ENCODE measurements around the gene SERHL2.
"Not testable (repeated sequence)": the region's sequence is repeated elsewhere in the genome, so short reads cannot be mapped to it uniquely, and the experiment has no call there.

Gene SERHL2

DNA sequence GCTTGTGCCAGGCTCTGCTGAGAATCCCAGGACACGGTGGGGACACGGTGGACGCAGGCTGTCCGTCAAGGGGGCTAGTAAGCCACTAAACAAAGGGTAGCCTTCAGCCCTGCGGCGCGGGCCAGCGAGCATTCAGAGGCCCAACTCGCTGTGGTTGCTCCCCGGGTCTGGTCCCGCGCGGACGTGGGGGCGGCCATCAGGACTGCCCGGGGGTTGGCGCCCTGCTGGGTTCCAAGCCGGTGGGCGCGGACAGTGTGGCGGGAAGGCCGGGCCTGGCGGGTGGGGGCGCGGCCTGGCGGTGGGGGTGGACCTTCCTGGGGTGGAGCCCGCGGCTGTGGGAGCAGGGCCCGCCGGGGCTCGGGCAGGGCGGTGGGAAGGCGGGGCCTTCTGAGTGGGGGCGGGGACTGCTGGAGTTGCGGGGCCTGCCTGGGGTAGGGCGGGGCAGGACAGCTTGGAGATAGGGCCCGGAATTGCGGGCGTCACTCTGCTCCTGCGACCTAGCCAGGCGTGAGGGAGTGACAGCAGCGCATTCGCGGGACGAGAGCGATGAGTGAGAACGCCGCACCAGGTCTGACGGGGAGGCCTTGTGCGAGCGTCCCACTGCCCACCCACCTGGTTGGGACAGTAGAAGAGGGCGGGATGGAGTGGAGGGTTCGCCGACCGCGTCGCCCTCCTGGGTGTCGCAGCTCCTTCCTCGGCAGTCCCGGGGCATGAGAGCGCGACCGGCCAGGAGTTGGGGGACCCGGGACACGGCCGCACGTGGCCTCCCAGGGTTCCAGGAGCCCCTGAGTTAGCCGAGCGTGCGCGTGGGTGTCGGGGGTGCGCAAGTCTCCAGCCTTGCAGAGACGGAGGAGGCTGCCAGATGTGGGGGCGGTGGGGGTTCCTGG is at the start of gene SERHL2:
Gene SERHL2, plus strand, starts transcription at position 482 of the 887 bp plus-strand sequence. Its CDS starts 65 bp downstream, at position 547.
- DNase-seq (ENCODE audit: low read depth): peak; percentile 60

- not testable (repeated sequence) for DNase-seq (ENCODE audit: low read depth)
Observed at GRCh38 chr22:42508327-42508974, 45.3 kb upstream of the SERHL2 start.

- DNase-seq (ENCODE audit: low read depth): not testable (repeated sequence)
Observed at GRCh38 chr22:42508975-42509364, 44.8 kb upstream of the SERHL2 start.

GRCh38 chr22:42509548-42509947 is 44.2 kb upstream of the SERHL2 start:
- no peak for DNase-seq (ENCODE audit: low read depth)

GRCh38 chr22:42511401-42511891 is 42.3 kb upstream of the SERHL2 start:
- no peak for DNase-seq (ENCODE audit: low read depth)

- DNase-seq (ENCODE audit: low read depth): not testable (repeated sequence)
Observed at GRCh38 chr22:42512273-42512990, 41.3 kb upstream of the SERHL2 start.

- DNase-seq (ENCODE audit: low read depth): not testable (repeated sequence)
Observed at GRCh38 chr22:42514331-42514730, 39.4 kb upstream of the SERHL2 start.

DNA sequence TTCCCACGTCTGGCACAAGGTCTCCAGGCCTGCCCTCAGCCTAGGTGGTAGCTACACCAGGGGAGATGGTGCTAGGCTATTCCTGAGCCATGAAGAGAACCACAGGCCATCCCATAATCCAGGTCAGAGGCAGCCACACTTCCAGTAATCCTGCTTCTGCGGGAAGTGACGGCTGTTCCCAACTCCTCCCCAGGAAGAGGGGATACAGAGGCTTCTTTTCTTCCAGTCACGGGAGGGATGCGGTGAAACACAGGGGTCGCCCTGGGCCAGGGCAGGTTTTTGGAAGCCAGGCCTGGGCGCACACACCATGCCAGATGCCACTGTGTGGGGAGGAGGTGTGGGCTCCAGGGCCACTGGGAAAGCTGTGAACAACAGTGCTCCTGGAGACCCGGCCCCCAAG is 38.5 kb upstream of the SERHL2 start:
- DNase-seq (ENCODE audit: low read depth): not testable (repeated sequence)

DNA sequence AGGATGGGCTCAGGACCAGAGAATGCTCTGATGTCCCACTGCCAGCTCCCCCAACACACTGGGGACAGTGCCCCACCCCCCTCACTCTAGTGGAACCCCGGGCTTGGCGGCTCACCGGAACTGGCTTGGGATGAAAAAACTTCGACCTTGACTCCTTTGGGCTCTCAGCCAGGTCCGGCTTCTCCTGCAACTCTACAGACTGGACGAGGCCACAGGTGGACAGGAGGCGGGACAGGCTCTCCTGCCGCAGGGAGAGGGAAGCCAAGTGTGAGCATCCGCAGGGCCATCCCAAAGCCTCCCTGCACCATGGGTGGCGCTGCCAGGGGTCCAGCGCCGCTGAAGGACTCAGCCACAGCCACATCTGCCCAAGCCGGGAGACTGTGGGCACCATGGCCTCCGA is 37.9 kb upstream of the SERHL2 start:
- DNase-seq (ENCODE audit: low read depth): no peak

GRCh38 chr22:42517103-42517502 is 36.7 kb upstream of the SERHL2 start:
- not testable (repeated sequence) for DNase-seq (ENCODE audit: low read depth)

DNA sequence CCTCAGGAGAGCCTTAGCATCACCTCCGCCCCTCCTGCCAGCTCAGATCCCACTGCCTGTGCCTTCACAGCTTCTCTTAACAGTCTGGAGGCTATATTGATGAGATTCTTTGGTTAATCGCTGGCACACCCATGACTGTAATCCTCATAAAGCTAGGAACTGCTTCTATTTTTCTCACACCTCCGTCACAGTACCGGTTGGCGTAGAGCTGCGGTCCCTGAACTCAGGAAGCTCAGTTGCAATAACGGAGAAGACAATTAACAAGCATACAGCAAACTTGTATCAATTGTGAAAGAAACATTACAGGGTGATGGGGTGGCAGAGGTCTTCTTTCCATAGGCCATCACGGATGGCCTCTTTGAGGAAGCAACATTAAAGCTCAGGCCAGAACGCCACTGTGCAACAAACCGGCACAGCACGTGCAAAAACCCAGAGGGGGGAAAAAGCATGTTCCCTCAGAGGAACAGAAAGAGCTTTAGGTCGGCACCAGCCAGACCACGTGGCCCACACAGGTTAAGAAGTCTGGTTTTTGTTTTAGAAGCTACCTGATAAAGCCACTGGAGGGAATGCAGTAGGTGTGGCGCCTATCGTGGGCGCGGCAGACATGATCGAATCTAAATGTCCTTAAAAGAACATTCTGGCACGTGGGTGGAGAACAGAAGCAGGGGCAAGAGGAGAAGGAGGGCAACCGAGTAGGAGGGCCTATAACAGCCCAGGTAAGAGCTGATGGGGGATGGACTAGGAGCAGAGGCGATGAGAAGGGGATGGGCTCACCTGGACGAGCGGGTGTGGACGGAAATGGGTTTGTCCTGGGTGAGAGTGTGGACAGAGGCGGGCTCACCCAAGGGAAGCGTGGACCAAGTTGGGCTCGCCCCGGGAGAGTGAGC is 34.9 kb upstream of the SERHL2 start:
- DNase-seq (ENCODE audit: low read depth): not testable (repeated sequence)

- peak; percentile 78 for DNase-seq (ENCODE audit: low read depth)
Observed at GRCh38 chr22:42519525-42520401, 34.0 kb upstream of the SERHL2 start, which contains the start of gene RRP7A. RRP7A (minus strand) TSS chr22:42519796; CDS start chr22:42519786, 10 bp downstream.

DNA sequence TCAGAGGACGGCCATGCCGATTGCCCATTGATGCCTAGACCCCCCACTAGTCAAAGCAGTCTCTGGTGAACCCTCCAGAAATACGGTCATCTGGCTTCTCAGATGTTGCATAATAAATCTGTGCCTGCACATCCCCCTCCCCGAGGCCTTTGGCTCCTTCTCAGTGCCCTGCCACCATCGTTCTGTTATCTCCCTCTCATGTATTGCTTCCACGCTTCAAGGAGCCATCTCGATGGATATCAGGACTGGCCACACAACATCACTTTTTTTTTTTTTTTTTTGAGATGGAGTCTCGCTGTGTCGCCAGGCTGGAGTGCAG is 32.6 kb upstream of the SERHL2 start:
- DNase-seq (ENCODE audit: low read depth): no peak

DNA sequence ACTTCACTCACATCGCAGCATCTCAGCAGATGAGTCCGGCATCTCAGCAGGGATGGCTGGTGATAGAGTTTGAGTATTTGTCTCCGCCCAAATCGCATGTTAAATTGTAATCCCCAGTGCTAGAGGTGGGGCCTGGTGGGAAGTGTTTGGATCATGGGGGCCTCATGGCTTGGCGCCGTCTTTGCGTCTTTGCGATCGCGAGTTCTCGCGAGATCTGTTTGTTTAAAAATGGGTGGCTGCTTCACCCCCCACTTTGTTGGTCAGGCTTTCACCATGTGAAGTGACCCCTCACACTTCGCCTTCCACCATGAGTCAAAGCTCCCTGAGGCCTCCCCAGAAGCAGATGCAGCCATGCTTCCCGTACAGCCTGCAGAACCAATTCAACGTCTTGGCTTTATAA is 31.2 kb upstream of the SERHL2 start:
- DNase-seq (ENCODE audit: low read depth): no peak

DNA sequence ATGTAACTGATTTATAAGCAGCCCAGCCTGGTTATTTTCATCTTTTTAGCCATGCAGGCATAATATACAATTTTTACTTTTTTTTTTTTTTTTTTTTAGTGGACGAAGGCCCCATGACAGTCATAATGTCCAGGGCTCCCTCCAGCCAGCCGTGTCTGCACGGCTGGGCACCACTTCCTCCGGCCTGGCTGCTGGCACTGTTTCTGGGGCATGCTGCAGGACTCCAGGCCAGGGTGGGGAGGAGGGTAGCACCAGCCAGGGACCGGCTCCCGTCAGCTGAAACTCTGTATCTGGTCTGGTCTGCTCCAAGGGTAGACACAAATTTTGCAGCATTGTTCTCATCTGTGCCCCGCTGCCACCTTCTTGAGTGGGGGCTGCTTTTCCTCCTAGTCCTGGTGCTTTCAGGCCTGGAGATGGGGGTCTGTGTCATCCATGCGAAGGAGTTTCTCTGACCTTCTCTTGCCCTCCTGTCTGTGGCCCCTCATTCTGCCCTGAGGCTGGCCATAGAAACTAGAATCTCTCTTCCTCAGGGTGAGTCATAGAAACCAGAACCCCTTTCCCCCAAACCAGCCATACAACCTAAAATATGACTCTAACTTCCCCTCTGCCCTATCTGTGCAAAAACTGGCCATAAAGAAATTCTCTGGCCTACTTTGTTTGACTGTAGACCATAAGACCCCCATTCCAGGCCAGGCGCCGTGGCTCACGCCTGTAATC is 25.0 kb upstream of the SERHL2 start:
- no peak for DNase-seq (ENCODE audit: low read depth)

GRCh38 chr22:42529435-42529834 is 24.3 kb upstream of the SERHL2 start:
- not testable (repeated sequence) for DNase-seq (ENCODE audit: low read depth)

- not testable (repeated sequence) for DNase-seq (ENCODE audit: low read depth)
Observed at GRCh38 chr22:42531401-42532084, 22.2 kb upstream of the SERHL2 start.

- DNase-seq (ENCODE audit: low read depth): no peak
Observed at GRCh38 chr22:42533638-42533977, 20.1 kb upstream of the SERHL2 start.

DNA sequence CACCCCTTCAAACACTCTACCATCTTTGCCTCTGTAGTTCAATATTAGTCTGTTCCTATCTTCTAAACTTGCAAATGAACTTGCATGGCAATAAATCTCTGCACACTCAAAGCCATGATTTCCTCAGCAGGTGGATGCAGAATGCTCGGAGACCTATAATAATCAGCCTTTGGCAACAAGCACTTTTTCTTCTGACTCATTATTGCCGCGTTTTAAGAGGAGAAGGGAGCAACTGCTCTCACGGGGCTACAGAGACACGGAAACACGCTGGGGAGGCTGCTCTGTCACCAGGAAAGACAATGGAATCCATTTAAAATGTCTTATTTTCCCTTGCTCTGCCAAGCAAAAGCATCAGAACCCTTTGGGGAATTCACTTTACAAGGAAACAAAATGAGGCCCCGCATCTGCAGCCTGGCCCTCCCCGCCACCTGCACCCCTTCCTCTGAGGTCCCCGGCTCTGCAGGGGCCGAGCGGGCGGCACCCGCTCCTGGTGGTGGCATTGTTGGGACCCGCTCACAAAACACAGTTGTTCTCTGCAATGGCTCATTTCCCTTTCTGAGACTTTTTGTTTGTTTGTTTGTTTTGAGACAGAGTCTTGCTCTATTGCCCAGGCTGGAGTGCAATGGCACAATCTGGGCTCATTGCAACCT is 18.5 kb upstream of the SERHL2 start:
- not testable (repeated sequence) for DNase-seq (ENCODE audit: low read depth)
